HEK293 (cell line): Measurements from ENCODE around the gene ZEB2.

Experiments used
- CTCF ChIA-PET: fragments of 350-600 bp; formaldehyde crosslinking; extraction: SDS; loops from one replicate; lab custom pipeline; 2021; ENCODE audit warnings: antibody characterized with exemption; lab: Yijun Ruan, JAX
- POLR2A ChIA-PET: fragments of 300-600 bp; formaldehyde crosslinking; extraction: SDS; loops from one replicate; lab custom pipeline; 2020; ENCODE audit warnings: antibody characterized with exemption, inconsistent platforms; lab: Yijun Ruan, JAX
- H3K27ac ChIP-seq: fragments of 200-500 bp; sonication (Bioruptor generic); 2 replicates; pipeline ENCODE4 v1.5.1; 2014; ENCODE audit warnings: low read depth, low read length, control low read depth, inconsistent platforms; ENCODE audit errors: extremely low read depth
- H3K36me3 ChIP-seq, 2 experiments: fragments of 200-500 bp in 1 of 2; sonication (Bioruptor generic) in 1 of 2; 1 replicate in 1 of 2; 2 replicates in 1 of 2; pipeline ENCODE4 v1.5.1; 2014 to 2017; ENCODE audit warnings: inconsistent platforms in 2 of 2, low read length in 2 of 2; ENCODE audit not compliant: control insufficient read depth in 2 of 2, insufficient read depth in 1 of 2
- H3K4me1 ChIP-seq: fragments of 200-500 bp; sonication (Bioruptor generic); 2 replicates; pipeline ENCODE4 v1.5.1; 2014; ENCODE audit warnings: mild to moderate bottlenecking, low read length, inconsistent platforms; ENCODE audit not compliant: control insufficient read depth, insufficient read depth
- H3K4me3 ChIP-seq: 2 replicates; pipeline ENCODE4 v1.5.1; 2011; ENCODE audit warnings: low read depth, mild to moderate bottlenecking, control low read depth, low read length, moderate library complexity
- H3K9me3 ChIP-seq: fragments of 200-500 bp; sonication (Bioruptor generic); 2 replicates; pipeline ENCODE4 v1.5.1; 2014; ENCODE audit warnings: low read depth, low read length, inconsistent platforms; ENCODE audit not compliant: control insufficient read depth, insufficient read depth
- EGR2 ChIP-seq: fragments of 450-650 bp; formaldehyde crosslinking; IDR thresholded peaks from 2 replicates; pipeline ENCODE4 v1.5.1; 2016; ENCODE audit warnings: low read depth, missing biosample characterization, missing genetic modification characterization
- GFI1B ChIP-seq: fragments of 450-650 bp; formaldehyde crosslinking; IDR thresholded peaks from 2 replicates; pipeline ENCODE4 v1.5.1; 2016; ENCODE audit warnings: missing biosample characterization, missing genetic modification characterization
- KLF16 ChIP-seq: fragments of 450-650 bp; formaldehyde crosslinking; IDR thresholded peaks from 2 replicates; pipeline ENCODE4 v1.5.1; 2017; ENCODE audit warnings: missing biosample characterization, missing genetic modification characterization
- PRDM1 ChIP-seq: fragments of 450-650 bp; formaldehyde crosslinking; IDR thresholded peaks from 2 replicates; pipeline ENCODE4; 2016; ENCODE audit warnings: missing biosample characterization, missing genetic modification characterization
- PRDM10 ChIP-seq: fragments of 450-650 bp; formaldehyde crosslinking; IDR thresholded peaks from 2 replicates; pipeline ENCODE4 v1.5.1; 2016; ENCODE audit warnings: missing biosample characterization, missing genetic modification characterization
- RBAK ChIP-seq: fragments of 450-650 bp; formaldehyde crosslinking; IDR thresholded peaks from 2 replicates; pipeline ENCODE4 v1.5.1; 2016; ENCODE audit warnings: missing biosample characterization, missing genetic modification characterization
- SP3 ChIP-seq: fragments of 450-650 bp; formaldehyde crosslinking; IDR thresholded peaks from 2 replicates; pipeline ENCODE4 v1.5.1; 2016; ENCODE audit warnings: missing biosample characterization, missing genetic modification characterization
- YY2 ChIP-seq: fragments of 450-650 bp; formaldehyde crosslinking; IDR thresholded peaks from 2 replicates; pipeline ENCODE4 v1.5.1; 2016; ENCODE audit warnings: missing biosample characterization, missing genetic modification characterization
- ZBTB49 ChIP-seq: fragments of 450-650 bp; formaldehyde crosslinking; IDR thresholded peaks from 2 replicates; pipeline ENCODE4 v1.5.1; 2016; ENCODE audit warnings: missing biosample characterization, missing genetic modification characterization, low read depth
- ZBTB8A ChIP-seq: fragments of 450-650 bp; formaldehyde crosslinking; IDR thresholded peaks from 2 replicates; pipeline ENCODE4 v1.5.1; 2016; ENCODE audit warnings: missing biosample characterization, missing genetic modification characterization
- ZNF184 ChIP-seq: fragments of 450-650 bp; IDR thresholded peaks from 2 replicates; pipeline ENCODE4 v1.5.1; 2018; ENCODE audit warnings: missing biosample characterization, mild to moderate bottlenecking, missing genetic modification characterization
- ZNF2 ChIP-seq: fragments of 450-650 bp; formaldehyde crosslinking; IDR thresholded peaks from 2 replicates; pipeline ENCODE4 v1.5.1; 2016; ENCODE audit warnings: missing biosample characterization, missing genetic modification characterization
- ZNF23 ChIP-seq: fragments of 450-650 bp; formaldehyde crosslinking; IDR thresholded peaks from 2 replicates; pipeline ENCODE4 v1.5.1; 2016; ENCODE audit warnings: missing biosample characterization, missing genetic modification characterization, borderline replicate concordance
- ZNF302 ChIP-seq: fragments of 450-650 bp; formaldehyde crosslinking; IDR thresholded peaks from 2 replicates; pipeline ENCODE4 v1.5.1; 2016; ENCODE audit warnings: missing biosample characterization, missing genetic modification characterization, low read depth
- ZNF311 ChIP-seq: fragments of 450-650 bp; formaldehyde crosslinking; IDR thresholded peaks from 2 replicates; pipeline ENCODE4 v1.5.1; 2017; ENCODE audit warnings: missing biosample characterization, missing genetic modification characterization, borderline replicate concordance
- ZNF341 ChIP-seq: fragments of 450-650 bp; formaldehyde crosslinking; IDR thresholded peaks from 2 replicates; pipeline ENCODE4; 2016; ENCODE audit warnings: low read depth, missing biosample characterization, missing genetic modification characterization
- ZNF398 ChIP-seq: fragments of 450-650 bp; formaldehyde crosslinking; IDR thresholded peaks from 2 replicates; pipeline ENCODE4 v1.5.1; 2017; ENCODE audit warnings: missing biosample characterization, missing genetic modification characterization
- ZNF416 ChIP-seq: fragments of 450-650 bp; formaldehyde crosslinking; IDR thresholded peaks from 2 replicates; pipeline ENCODE4 v1.5.1; 2016; ENCODE audit warnings: missing biosample characterization, missing genetic modification characterization
- ZNF580 ChIP-seq: fragments of 450-650 bp; formaldehyde crosslinking; IDR thresholded peaks from 2 replicates; pipeline ENCODE4 v1.5.1; 2016; ENCODE audit warnings: missing biosample characterization, missing genetic modification characterization
- ZNF610 ChIP-seq: fragments of 450-650 bp; formaldehyde crosslinking; IDR thresholded peaks from 2 replicates; pipeline ENCODE4 v1.5.1; 2016; ENCODE audit warnings: missing biosample characterization, missing genetic modification characterization, borderline replicate concordance
- ZNF645 ChIP-seq: fragments of 450-650 bp; formaldehyde crosslinking; IDR thresholded peaks from 2 replicates; pipeline ENCODE4; 2016; ENCODE audit warnings: missing biosample characterization, missing genetic modification characterization
- ZNF670 ChIP-seq: fragments of 450-650 bp; formaldehyde crosslinking; IDR thresholded peaks from 2 replicates; pipeline ENCODE4 v1.5.1; 2016; ENCODE audit warnings: missing biosample characterization, missing genetic modification characterization, low read depth
- ZNF777 ChIP-seq: fragments of 450-650 bp; formaldehyde crosslinking; IDR thresholded peaks from 2 replicates; pipeline ENCODE4 v1.5.1; 2017; ENCODE audit warnings: missing biosample characterization, missing genetic modification characterization, borderline replicate concordance

Gene ZEB2

GRCh38 chr2:144378551-144378950 is 141.4 kb downstream of the ZEB2 start (continued):
- TF ChIP-seq GFI1B (no peak), ZNF184 (tag by site-specific recombination) (no peak), RBAK (tag by site-specific recombination) (no peak), ZNF311 (tag by site-specific recombination) (no peak), ZNF610 (tag by site-specific recombination) (no peak), ZNF580 (tag by site-specific recombination) (no peak), ZNF416 (no peak)

- Histone ChIP-seq H3K36me3 (no peaks in the 10 kb centered on the region), H3K4me3 (no peak overlapping the region), H3K4me1 (peaks cover 6% of the 10 kb centered on the region; the same call in 1 of the 2 replicates), H3K27ac (no peak overlapping the region), H3K9me3 (no peaks in the 10 kb centered on the region)
- ChIA-PET CTCF (no interaction called here), POLR2A (no interaction called here)
- no peak for TF ChIP-seq EGR2 (tag by site-specific recombination)
- TF ChIP-seq ZBTB8A (tag by site-specific recombination): no peak
- no peak for TF ChIP-seq ZNF302 (tag by site-specific recombination)
- no peak for TF ChIP-seq PRDM1
- TF ChIP-seq ZNF341 (tag by site-specific recombination): no peak
- no peak for TF ChIP-seq ZNF670 (tag by site-specific recombination)
- no peak for TF ChIP-seq ZBTB49 (tag by site-specific recombination)
- TF ChIP-seq ZNF398 (tag by site-specific recombination): no peak
Measured at GRCh38 chr2:144377914-144378313, 142.0 kb downstream of the ZEB2 start.

- H3K9me3 ChIP-seq: no peaks in the 10 kb centered on the region
- H3K4me1 ChIP-seq: peaks cover 6% of the 10 kb centered on the region; the same call in 1 of the 2 replicates
- no peak overlapping the region for H3K4me3 ChIP-seq
- no peaks in the 10 kb centered on the region for H3K36me3 ChIP-seq
- no peak overlapping the region for H3K27ac ChIP-seq
- ChIA-PET CTCF (no interaction called here), POLR2A (no interaction called here)
- no peak for TF ChIP-seq ZNF645 (tag by site-specific recombination)
- no peak for TF ChIP-seq KLF16 (tag by site-specific recombination)
- TF ChIP-seq ZNF777: no peak
- TF ChIP-seq SP3 (tag by site-specific recombination): no peak
- no peak for TF ChIP-seq YY2
- TF ChIP-seq ZBTB49 (tag by site-specific recombination): no peak
- TF ChIP-seq ZNF23 (tag by site-specific recombination): no peak
- no peak for TF ChIP-seq GFI1B
- TF ChIP-seq ZNF2: no peak
- TF ChIP-seq PRDM10: no peak
Measured at GRCh38 chr2:144376926-144377325, 143.0 kb downstream of the ZEB2 start.
